CD4-positive, alpha-beta T cell treated with Interleukin-12 subunit alpha and Interleukin-12 subunit beta, for 1 hour (primary cell): ENCODE data around the gene SYT3.

Source experiments
- DNase-seq: peaks from one replicate; pipeline ENCODE4 v3.0.0-alpha.2; 2020

SYT3 gene

DNA sequence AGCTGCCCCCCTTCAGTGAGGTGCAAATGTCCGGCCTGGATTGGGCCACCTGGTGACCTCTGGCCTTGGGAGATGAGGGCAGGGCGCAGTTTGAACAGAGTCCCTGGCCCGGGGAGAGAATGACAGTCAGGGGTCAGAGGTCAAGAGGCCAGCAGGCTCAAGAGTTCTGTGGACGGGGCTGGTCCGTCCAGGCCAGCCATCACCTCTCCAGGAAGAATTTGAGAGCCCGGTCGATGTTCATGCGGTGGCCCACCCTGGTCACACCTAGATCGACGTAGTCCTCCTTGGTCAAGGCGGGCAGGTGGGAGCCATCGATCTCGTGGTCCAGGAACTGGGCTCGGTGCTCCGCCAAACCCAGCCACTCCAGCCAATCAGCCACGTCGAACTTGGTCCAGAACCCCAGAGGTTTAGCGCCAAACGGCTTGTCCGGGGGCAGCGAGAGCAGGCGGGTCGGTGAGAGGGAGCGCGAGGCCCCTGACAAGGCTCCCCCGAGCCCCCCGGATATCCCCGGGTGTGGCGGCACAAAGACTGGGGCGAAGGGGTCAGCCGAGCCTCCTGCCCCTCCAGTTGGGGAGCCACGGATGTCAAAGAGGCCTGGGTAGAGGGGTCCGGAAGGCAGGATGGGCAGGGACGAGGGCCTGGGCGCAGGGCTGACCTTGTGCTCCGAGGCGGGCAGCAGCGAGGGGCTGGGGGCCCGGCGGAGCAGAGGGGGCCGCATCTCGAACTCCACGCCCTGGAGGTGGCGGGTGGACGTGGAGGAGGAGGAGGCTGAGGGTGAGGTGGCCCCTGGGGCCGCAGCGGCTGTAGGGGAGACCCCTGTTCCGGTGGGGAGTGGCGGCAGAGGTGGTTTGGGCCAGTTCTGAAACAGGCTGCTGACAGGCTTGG, 22.3 kb upstream of the SYT3 start:
- no peak for DNase-seq

DNA sequence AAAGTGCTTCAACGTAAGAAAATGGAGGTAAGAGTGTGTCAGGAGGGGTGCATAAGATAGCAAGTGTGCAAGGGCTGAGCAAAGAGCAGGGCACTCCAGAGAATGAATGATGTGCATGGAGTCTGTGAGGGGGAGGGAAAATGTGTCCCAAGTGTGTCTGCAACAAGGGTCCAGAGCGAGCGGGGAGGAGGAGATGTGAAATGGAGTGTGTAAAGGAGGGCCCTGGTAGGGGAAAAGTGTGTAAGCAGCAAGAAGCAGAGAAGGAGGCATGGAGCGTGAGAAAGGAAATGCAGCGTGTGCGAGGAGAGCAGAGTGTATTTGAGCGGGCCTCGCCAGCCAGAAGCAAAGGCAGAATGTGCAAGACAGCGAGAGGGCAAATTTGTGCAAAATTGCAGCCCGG, 21.3 kb upstream of the SYT3 start:
- no peak for DNase-seq

DNA sequence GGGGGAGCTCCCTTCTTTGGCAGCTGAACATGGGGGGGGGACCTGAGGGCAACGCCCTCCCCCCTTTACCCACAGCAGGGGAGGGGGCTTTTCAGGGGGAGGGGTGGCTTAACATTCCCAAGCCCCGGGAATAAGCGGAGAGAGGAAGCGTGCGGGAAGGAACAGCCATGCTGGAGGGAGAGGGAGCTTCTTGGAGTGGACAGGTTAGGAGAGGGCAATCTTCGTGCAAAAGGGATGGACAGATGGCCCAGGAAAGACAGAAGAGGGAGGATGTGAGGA, 20.3 kb upstream of the SYT3 start:
- no peak for DNase-seq

DNA sequence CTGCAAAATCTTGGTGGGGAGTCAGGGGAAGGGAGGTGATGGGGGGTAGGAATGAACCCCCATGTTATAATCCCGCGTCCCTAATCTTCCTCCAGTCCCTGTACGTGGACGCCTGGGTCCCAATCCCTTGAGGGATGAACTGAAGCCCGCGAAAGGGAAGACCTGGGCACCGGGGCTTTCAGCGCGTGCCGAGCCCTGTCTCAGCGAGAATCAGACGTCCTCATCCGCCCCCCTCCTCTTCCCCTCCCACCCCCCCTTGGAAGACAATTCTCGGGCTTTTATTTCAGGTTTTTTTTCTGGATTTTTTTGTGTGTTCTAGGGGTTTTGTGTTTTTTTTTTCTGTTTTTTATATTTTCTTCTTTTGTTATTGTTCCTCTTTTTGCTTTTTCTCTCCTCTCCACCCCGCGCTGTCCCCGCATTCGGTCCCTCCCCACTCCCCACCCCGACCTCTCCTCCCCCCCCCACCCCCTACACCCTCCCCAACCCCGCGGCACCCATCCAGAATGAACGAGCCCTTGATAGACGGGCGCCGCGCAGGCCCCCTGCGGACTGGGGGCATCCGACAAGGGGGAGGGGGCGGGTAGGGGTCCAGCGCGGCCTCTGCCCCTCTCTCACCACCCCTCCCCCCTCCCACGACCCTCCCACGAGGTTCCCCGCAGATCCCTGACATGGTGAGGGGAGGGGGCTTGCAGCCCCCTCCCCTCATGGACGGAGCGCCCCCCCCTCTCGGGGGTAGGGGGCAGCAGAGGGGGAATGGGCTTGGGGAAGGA, 19.8 kb upstream of the SYT3 start:
- no peak for DNase-seq

DNA sequence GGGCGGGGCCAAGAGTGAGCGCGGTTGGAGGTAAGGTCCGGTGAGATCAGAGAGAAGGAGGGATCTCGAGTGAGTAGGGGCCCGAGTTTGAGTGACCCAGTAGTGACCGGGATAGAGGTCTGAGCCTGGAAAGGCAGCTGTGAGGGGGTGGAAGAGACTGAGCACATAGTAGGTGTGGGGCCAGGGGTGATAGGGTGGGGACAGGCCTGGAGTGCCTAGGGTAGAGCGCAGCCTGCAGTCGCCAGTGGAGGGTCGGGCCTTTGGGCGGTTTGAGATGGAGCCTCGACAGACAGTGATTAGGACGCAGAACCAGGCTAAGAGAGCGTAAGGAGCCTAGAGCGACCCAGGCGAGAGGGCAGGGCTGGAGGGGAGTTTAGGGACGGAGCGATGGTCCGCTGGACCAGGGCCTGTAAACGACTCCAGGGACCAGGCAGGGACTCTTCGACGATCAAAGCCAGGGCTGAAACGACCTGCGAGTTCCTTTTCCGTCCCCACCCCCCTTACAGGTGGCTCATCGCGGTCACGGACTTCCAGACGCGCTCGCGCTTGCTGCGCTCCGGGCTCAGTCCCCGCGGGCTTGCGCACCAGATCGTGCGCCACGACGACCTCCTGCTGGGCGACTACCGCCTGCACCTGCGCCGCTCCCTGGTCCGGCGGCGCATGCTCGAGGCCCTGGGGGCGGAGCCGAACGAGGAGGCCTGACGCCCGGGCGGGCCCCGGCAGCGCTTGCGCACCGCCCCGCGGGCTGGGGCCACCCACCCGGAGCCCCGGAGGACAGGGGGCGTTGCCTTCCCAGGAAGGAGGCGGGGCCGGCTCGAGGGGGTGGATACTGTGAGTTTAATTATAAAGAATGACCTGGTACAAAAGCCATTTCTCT, 19.0 kb upstream of the SYT3 start:
- DNase-seq = peak; percentile 56

DNA sequence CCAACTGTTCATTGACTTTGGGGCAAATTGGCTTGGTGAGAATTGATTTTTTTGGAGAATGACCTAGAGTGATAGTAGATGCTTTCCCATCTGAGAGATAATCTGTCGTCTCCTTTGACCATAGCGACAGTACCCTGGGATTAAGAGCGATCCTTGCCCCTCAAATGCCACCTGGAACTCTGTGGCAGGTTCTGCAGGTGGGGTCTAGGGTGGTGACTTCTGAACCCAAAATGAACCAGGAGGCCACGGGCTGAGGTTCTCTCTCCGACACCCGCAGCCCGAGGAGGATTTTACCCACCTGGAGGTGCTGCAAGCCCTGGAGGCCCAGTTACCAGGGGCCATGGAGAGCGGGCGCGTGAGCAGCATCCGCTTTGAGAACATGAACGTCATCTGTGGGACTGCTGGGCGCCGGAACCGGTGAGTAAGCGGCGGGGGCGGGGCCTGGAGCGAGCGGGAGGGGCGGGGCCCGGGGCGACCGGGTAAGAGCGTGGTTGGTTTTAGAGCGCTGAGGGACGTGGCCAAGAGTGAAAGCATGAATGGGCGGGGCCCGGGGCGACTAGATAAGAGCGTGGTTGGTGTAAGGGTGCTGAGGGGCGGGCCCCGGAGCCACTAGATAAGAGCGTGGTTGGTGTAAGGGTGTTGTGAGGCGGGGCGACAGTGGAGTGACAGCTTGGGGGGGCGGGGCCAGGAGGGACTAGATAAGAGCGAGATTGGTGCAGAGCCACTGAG, 18.2 kb upstream of the SYT3 start:
- peak; percentile 78 for DNase-seq

DNA sequence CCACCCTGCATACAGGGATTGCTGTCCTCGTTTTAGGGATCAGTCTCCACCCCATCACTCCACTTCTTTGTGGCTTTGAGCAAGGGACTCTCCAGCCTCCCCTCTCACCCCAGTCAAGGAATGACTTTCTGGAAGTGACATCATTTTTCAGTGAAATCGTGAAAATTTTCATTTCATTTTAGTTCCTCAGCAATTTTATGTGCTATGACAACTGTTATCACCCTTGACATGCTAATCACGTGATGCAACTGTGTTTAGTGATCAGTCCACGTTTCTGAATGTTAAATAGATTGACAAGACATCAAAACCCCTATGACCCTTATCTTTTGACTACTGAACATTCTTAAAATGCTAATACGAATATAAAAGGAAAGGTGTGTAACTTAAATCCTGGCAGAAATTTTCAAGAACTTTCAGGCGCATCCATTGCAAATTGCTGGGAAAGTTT, 17.6 kb upstream of the SYT3 start:
- no peak for DNase-seq

DNA sequence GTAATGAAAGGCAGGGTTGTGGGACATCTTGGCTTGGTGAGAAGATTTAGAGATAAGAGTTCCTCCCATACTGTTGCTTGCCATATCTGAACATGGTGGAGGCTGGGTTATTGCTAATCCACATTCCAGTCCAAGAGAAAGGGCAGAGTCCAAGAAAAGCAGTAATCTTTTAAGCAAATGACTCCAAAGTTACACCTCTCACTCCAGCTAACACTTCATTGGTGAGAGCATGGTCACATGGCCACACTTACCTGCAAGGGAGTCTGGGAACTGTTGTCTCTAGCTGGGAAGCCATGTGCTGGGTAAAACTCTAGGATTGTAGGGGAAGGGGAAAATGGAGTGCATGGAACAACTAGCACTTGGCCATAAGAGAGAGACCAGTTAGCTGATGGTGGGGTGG, 15.2 kb upstream of the SYT3 start:
- DNase-seq = no peak

DNA sequence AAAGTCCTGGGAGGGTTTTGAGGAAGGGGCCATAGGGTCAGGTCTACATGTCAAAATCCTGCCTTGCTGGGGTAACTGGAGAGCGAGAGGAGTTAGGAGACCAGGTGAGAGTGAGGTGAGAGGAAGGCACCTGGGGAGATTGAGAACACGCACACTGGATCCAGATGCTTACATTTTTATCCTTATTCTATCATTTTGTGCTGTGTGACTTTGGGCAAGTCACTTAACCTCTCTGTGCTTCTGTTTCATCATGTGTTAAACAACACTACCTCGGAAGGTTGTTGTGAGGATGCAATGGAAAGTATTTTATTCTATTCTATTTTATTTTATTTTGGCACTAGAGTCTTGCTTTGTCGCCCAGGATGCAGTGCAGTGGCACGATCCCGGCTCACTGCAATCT, 13.0 kb upstream of the SYT3 start:
- no peak for DNase-seq

DNA sequence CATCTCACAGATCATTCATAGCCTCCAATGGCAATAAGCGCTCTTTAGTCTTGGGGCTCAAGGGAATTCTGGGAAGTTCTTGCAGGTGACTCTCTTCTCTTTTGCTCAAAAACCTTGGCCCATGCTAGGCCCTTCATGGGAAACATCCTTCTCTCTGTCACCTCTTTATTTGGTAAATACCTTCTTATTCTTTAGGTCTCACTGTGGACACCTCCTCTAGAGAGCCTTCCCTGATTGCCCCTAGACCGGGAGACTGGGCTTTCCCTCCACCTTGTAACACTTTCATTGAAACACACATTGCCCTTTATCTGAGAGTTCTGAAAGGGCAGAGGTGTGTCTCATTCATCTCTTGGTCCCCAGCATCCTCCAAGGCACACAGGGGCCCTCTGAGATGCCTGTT, 11.5 kb upstream of the SYT3 start:
- DNase-seq = no peak

DNA sequence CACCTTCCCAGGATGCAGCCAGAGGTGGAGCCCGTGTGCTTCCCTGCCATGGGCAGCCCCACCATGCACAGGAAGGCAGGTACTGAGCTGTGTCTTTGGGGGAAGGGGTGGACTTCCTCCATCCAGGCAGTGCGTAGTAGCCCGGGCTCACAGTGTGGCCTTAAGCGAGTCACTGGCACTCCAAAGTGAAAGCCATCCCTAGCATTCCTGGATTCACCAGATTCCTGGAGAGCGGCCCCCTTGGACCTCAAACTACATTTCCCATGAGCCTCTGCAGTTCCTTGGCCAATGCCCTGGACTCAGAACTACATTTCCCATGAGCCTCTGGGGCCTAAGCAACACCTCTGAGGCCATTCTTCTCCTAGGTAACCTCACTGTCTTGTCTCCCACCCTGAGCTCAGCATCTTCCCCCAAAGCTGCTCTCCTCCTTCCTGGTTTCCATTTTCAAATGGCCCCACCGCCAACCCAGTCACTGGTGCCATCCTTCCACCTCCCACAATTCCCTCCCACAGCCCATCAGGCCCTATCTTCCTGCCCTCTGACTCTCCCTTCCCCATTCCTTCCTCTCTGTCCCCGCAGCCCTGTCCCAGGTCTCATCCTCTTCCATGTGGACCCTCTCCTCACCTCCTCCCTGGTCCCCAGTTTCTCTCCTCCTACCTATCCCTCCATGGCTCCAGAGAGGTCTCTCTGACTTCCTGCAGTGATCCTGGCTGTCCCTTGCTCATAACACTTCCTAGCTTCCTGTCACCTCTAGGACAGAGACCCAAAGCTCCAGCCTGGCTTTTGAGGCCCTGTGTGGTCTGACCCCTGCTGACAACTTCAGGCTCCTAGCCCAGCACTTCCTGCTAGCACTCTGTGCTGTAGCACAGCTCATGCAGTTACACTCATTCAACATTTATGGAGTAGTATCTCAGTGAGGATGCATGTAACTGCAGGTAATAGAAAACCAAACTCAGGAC, 10.0 kb upstream of the SYT3 start, which contains the start of gene C19orf81:
TSS of gene C19orf81 (plus strand) at position 13 of the 959 bp plus-strand sequence. CDS start at position 13, 0 bp downstream.
- no peak for DNase-seq

DNA sequence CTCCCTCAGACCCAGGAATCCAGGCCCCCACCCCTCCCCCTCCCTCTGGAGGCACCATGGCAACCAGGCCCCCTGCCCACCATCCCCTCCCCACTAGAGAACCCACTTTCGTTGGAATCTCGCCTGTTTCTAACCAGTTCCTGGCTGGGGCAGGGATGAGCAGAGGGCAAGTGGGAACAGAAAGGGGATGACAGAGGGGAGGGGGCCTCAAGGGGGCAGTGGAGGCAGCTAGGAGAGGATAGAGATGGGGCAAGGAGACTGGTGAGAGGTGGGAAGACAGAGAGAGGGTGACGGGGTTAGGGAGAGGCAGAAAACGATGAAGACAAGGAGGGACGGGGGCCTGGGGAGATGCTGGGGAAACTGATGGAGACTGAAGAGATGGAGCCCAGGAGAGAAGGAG, 9.0 kb upstream of the SYT3 start:
- DNase-seq = no peak

DNA sequence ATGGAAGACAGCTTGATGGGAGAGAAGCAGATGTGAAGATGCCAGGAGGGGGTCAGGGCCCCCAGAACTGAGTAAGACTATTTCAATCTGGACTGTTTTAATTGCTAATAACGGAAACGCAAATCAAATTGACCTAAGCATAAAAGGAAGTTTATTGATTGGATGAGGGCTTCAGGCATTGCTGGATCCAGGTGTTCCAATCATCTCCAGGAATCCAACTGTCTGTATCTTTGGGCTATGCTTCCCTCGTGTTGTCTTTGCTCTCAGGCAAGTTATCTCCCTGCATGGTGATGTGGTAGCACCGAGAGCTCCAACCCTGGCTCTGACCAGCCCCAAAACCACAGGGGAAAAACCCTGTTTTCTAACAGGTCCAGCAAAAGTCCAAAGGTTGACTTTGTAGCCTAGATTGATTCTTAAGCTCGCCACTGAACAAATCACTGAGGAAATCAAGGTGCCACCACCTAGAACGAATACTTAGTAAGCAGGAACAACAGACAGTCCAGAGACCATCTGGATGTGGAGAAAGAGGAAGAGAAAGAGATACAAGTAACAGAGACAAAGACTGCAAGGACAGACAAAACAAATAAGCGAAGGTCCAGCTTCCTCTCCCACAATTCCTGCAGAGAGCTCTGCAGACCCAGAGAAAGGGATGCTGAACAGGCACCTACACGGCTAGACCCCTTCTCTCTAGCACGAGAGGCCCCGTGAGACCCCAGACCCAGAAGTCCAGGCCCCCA, 8.4 kb upstream of the SYT3 start:
- no peak for DNase-seq

DNA sequence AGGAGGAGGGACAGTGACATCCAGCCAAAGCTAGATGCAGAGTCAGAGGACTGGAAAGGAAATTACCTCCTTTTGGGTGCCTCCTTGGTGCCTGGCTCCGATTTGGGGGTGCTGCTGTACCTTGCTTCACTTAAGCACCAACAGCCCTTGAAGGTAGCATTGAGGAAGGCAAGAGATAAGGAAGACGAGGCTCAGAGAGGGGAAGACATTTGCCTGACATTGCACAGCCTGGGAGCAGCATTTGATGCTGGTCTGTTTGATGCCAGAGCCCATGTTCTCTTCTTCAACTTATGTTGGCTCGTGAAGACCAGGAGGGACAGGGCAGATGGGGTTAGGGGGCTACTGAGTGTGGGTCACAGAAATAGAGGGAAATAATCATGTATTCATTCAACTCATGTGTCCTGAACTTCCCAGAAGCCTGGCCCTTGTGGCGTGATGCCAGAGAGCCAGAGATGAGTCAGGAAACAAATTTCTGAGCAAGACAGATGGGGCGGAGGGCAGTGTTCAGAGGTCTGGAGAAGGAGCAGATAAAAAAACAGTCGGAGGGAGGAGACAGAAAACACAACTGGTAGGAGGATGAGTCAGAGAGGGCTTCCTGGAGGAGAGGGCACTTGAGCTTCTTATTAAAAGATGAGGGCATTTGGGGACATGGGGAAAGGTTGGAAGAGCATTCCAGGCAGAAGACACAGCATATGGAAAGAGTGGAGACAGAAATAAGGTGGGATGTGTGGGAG, 6.6 kb upstream of the SYT3 start:
- DNase-seq = no peak

DNA sequence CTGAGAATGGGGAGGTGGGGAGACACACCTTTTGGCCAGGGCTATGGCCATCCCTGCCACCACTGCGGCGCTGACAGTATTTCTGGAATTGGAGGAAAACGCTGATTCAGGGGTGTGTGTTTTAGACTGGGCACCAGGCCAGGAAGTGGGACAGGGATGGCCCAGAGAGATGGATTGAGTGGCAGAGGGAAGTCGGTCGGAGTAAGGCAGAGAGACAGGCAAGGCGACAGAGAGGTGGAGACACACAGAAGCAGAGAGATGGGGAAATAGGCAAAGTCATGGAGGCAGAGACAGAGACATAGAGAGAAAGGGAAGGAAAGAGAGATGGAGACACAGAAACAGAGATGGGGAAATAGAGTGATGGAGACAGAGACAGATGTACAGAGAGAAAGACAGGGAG, 5.4 kb upstream of the SYT3 start:
- DNase-seq = no peak

DNA sequence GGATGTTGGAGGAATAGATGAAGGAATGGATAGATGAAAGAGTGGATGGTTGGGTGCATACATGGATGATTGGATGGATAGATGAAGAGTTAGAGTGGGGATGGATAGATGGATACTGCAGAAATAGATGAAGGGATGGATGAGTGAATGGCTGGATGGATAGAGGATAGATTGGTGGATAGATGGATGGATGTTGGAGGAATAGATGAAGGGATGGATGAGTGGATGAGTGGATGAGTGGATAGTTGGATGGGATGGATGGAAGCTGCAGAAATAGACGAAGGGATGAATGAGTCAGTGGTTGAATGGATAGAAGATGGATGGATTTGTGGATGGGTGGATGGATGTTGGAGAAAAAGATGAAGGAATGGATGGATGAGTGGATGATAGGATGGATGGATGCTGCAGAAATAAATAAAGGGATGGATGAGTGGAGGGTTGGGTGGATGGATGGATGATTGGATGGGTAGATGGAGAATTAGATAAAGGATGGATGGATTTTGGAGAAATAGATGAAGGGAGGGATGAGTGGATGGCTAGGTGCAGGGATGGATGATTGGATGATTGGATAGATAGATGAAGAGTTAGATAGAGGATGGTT, 4.7 kb upstream of the SYT3 start:
- DNase-seq = no peak

DNA sequence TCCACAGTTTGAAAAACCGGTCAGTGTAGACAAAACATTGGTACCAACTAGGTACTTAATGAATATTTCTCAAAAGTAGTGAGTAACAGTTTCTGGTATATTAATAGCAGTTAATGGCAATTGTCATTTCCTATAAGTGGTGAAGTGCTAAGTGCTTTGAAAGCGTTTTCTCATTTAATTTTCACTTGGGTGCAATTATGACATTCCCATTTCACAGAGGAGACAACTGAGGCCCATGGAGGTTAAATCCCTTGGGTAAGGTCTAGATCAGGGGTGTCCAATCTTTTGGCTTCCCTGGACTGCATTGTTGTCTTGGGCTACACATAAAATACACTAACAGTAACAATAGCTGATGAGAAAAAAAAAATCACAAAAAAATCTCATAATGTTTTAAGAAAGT, 687 bp upstream of the SYT3 start:
- DNase-seq = no peak

DNA sequence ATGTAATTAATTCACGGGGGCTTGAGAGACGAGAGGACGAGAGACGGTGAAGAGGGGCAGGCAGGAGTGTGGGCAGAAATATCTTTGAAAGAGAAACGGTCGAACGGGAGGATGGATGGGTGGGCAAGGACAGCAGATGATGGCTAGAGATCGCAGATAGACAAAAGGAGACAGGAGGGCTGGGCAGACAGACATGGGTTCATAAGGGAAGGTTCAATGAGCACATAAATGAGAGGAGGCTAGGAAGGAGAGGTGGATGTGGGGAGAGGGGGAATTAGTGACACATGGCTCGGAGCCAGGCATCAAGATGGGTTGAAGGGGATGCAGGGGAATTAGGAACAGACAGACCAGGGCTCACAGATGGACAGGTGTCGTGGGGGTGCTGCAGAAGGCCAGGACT, 1.1 kb downstream of the SYT3 start:
- no peak for DNase-seq

DNA sequence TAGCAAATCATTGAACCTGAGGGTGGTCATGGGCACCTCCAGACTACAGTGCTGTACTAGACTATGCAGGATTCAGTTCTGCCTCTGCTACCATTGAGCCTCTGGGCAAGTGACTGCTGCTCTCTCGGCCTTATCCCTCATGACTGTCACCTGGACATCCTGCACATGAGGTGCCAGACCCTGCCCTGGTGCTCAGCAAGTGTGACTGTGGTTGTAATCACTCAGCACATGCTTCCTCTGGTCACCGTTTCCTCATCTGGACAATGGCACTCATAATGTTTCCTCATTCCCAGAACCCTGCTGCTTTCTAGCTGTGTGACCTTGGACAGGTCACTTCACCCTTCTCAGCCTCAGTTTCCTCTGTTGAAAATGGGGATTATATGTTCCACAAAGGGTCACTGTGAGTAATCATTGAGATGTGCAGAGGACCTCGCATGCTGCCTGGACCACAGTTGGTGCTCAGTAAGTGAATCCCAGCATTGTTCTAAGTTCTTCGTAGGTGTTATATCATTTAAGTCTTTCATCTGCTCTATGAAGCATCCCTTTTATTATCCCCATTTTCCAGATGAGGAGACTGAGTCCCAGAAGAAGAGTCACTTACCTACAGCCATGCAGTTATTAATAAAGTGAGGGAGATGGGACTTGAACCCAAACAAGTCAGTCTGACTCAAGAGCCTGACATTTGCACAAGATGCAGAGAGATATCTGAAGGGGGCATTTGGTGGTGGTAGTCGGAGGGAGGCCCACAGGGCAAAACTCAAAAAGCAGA, 3.2 kb downstream of the SYT3 start:
- DNase-seq = no peak
